ENCODE measurements around the gene FAM53B. TPM values are rescaled to one million over a fixed set of nuclear protein-coding genes. Genes with fewer than 3 reads are reported as not detected.

Gene FAM53B
- total RNA-seq, 1 donor from 2014 or later = 19.3 TPM

DNA sequence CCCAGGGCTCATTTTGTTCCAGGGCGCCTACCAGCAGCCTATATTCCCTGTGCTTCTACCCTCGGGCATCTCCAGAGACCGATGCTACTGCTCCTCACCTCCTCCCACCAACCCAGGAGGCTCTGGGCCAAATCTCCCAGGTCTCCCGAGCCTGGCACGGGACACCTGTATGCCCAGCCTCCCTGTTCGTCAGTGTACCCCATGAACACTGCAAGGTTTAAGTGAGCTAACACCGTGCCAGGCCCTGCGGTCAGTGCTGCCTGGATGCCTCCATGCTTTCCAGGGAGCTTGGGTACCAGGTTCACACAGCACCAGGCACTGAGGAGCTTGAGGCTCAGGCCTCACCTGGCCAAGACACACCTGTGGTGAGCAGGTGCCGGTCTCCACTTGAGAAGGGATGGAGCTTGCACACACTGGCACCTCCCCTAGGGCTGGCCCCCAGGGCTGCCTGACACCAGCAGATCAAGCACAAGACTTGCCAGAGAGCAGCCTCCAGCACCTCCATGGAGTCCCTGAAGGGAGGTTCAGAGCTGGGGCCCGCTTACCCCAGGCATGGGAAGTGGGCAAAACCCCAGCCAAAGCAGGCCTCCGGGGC, 80.3 kb downstream of the FAM53B start:
- DNase-seq (ENCODE audit: low spot score) = no peak

DNA sequence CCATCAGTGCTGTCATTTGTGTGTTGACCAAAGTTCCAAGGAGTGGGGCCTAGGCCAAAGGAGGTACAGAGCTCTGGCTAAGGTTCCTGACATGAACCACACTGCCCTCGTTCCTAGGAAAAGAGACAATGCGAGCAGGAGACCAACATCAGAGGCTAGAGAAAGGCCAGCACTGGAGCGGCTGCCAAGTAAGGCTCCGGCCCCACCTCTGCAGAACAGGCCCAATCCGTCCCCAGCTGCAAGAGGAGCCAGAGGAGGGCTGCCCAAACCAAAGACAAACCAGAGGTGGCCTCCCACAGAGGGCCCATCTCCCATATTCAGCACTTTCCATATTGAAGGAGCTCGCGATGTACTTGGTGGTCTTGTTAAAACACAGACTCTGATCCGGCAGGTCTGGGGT, 81.0 kb downstream of the FAM53B start:
- no peak for DNase-seq (ENCODE audit: low spot score)

DNA sequence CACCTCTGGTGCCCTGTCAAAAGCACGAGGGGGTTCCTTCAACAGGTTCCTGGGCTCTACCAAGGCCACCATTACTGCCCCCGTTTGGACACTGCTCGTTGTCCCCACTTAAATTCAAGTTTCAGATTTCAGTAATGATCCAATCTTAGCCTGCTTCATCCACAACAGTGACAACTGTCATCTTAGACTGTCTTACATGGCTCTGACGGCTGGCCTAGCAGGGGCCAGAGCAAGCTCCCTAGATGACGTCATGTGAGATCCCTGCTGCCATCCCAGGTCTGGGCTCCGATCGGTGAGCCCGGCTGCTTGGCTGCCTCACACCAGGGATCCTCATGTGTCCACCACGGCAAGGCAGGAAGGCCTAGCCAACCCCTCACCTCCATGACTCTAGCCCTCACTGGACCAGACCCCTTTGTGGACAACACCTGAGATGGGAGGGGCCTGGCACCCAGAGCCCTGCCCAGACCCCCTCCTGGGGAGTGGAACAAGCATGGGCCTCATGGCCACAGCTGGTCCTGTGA, 82.5 kb downstream of the FAM53B start:
- no peak for DNase-seq (ENCODE audit: low spot score)

DNA sequence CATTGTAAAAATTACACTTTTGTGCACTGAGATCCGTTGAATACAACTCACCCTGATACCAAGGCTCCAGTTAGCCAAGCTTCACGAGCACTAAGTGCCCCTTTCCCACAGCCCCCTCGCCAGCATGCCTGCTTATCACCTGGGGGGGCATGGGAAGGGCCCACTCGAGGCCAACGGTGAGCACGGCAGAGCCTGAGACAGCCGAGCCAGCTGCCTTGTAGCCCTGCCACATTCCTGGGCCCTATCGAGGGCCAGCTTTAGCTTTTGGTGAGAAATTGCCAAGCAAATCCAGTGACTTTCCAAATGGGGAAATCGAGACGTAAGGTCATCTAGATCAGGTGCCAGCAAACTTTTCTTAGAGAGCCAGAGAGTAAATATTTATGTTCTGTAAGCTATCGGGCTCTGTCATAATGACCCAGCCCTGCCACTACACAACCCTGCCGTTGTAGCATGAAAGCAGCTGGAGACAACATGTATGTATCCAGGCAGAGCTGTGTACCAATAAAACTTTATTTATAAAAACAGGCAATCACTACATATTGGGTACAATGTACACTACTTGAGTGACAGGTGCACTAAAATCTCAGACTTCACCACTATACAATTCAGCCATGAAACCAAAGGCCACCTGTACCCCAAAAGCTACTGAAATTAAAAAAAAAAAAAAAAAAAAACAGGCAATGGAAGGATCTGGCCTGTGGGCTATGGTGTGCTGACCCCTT, 83.6 kb downstream of the FAM53B start:
- DNase-seq (ENCODE audit: low spot score) = no peak

DNA sequence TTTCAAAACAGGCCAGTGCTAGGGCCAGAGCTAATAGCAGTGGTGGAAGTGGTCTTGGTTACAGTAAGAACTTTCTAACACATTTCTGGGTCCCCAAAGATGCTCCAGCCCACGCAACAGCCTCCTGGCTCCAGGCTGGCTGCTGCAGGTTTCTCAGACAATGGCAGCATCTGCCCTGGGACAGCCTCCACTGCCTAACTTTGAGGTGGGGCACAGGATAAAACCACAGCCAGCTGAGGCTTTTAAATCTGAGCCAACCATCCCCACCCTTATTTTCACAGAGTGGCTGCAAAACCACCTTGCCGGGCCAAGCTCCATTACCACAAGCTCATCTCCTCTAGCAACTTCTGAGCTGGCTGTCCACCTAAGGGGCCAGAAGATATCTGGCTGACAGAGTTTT, 84.8 kb downstream of the FAM53B start:
- DNase-seq (ENCODE audit: low spot score) = no peak

DNA sequence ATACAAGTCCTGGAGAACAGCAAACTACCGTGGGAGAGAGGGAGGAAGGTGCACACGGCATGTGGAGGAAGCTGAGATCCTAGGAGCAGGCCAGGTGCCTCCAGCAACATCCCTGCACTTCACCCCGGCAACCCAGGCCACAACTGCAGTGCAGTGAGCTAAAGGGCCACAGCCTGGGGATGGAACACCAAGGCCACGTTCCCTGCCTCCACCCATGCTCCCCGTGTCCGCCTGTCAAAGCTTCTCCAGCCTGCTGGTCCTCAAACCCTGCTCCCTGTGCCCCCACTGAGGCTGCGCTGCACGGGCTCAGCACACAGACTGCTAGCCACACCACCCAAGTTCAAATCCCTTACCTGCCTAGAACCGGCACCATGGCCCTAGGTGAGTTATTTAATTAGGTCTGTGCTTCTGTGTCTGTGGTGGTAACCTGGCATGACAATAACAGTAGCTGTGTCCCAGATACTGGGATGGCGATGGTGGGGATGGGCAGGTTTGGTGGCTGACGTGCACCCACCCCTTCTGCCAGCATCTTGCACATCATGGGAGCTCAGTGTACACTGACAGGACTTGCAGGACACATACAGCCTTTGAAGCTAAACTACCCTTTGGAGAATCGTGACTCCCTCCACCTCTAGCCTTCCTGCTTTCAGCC, 85.5 kb downstream of the FAM53B start:
- no peak for DNase-seq (ENCODE audit: low spot score)

DNA sequence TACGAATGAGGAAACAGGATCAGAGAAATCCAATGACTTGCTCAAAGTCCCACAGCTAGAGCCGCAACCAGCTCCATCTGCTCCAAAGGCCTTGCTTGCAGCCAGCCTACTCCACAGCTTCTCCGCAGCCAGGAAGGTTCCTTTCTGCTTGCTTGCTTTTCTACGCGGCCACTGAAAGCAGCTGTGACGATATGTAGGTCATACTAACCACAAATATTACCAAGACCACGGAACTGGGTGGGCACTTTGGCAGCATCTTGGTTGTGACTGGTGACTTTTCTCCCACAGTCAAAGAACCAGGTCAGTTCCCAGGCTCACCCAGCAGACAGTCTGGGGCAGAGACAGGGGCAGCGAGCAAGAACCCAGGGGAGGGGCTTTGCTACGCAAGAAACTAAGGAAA, 86.4 kb downstream of the FAM53B start:
- no peak for DNase-seq (ENCODE audit: low spot score)

DNA sequence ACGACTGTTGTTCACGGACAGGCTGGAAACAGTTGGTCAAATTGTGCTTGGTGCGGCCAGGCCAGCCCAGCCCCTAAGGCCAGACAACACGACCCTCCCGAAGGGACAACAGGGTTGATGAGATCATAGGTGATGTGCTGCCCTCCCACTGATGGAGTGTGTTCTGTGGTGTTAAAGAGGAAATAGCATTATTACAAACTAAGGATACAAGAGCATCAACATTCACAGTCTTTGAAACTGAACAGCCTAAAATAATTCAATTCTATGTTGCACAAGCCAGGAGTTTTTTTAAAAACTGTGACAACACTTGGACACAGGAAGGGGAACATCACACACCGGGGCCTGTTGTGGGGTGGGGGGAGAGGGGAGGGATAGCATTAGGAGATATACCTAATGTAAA, 87.6 kb downstream of the FAM53B start:
- DNase-seq (ENCODE audit: low spot score) = no peak

DNA sequence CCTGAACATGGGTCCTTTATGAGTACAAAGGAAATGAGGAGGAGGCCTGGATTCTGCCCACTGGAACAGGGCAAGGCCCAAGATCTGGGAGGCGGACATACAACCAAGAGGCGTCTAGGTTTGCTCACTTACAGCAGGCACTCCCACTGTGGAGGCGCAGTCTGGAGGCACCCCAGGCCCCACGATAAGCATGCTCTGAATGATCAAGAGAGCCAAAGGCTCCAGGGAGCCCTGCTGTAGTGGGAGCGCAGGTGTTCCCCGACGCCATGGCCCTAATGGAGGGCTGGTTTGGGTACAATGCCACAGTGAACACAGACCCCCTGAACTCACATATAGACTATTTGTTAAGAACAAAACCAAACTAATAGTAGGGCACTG, 88.1 kb downstream of the FAM53B start:
- DNase-seq (ENCODE audit: low spot score) = no peak

DNA sequence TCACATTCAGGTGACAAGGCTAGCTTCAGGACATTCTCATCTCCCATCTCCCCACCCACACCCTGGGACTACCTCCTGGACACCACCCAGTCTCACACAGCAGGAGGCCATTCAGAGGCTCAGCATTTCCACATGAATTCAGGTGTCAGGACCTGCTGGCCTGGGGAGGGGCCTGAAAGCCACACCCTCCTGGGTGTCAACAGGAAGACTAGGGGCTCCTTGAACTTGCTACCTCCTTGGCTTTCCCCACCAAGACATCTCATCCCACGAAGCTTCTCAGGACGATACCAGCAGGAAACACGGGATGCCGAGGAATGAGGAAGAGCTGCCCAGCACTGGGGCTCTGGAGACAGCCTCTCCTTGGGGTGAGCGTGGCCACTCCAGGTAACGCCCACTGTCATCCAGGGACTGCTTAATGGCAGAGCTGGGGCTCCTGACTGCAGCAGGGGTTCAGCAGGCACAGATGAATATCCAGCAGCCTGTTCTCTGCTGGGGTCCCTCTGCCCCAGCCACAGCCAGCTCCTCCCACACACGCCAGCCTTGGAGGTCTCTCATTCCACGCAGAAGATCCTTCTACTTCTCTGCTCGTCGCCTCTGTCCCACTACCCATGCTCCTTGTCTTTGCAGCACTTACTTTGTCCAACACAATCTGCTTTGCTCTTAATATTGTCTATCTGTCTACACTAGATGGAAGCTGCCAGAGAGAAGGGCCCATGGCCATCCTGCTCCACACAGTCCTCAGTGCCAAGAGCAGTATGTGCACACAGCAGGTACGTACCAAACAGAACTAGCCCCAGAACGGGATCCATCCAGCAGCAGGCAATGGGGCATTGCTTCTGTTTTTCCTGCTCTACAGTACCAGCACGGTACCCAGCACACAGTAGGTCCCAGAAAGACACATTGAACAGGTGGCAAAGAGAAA, 88.7 kb downstream of the FAM53B start:
- no peak for DNase-seq (ENCODE audit: low spot score)

DNA sequence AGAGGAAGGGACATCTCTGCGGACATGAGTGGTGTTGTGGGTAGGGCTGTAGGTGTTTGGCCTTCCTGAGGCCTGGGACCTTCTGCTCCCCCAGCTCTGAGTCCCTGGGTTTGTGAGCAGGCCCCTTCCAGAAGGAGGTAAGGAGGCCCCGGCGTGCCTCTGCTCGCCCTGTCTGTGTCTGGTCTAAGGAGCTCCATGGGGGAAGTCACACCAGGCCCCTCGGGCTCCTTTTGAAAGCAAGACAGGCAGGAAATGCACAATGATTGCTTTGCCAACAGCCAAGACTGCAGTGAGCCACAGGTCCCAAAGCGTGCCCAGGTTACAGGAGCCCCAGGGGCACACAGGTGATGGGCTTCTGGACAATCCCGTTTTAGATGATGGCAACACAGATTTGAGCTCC, 89.5 kb downstream of the FAM53B start:
- DNase-seq (ENCODE audit: low spot score) = no peak

DNA sequence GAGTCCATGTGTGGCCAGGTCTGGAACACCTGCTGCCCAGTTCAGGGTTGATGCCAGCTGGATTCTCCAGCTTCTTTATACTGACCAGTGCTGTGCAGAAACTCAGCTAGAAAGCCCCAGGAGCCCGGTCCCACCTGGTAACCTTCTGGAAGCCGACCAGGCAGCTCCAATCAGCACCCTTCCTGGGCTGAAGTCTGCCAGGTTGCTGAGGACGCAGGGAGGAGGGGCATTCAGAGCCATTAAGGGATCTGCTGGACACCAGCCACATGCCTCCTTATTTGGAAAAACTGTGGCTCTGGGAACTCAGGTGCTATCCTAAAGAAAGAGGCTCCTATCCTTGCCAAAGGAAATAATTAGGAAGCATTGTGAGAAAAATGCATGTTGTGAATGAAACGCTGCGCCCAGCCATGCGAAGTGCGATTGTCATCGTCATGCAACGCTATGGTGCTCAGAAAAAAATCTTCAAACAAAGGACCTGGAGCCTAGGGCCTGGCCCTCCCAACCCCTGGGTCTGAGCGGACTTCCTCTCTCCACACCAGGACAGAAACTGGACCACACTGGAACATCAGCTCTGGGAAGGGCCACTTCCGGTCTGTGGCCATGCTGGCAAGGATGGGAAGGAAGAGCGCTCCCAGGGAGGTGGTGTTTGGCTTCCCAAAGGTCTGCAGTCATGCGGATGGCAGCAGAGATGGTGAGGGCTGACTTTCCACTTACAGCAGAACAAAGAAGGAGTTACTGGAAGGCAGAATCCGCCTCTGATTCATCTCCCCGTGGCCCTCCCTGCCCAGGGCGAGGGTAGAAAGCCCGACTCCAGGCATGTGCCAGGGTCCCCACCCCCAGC, 90.1 kb downstream of the FAM53B start:
- no peak for DNase-seq (ENCODE audit: low spot score)

DNA sequence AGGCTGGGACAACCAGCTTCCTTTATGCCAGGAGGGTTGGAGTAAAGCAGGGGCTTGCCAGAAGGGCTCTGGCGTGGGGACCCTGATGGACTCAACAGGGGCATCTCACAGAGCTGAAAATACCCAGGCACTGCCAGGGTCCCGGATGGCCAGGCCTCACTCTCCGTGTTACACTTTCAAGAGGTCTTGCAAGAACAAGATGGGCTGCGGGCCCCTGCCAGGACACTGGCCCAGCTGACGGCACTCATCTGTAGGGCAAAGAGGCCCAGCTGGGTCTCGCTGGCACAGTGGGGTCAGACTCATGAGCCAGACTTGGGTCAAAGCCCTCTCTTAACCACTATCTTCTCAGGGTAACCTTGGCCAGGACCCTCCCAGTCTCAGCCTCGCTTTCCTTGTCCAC, 90.9 kb downstream of the FAM53B start:
- DNase-seq (ENCODE audit: low spot score) = no peak

DNA sequence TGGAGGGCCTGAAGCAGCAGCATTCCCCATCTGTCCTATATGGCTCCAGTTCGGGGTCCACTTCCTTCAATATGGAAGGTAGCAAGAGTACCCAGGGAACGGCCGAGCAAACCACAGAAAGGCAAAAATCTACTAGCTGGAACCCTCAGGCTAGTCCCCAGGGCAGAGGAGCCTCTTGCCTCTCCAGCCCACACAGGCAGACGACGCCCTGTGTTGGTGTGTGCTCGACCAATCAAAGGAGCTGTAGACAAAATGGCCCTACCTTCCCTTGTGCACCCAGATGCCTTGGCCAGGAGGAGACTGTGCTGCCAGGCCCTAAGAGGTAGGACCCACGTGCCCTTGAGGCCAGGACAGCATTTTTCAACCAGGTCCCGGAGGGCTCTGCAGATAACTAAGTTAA, 91.5 kb downstream of the FAM53B start:
- no peak for DNase-seq (ENCODE audit: low spot score)

DNA sequence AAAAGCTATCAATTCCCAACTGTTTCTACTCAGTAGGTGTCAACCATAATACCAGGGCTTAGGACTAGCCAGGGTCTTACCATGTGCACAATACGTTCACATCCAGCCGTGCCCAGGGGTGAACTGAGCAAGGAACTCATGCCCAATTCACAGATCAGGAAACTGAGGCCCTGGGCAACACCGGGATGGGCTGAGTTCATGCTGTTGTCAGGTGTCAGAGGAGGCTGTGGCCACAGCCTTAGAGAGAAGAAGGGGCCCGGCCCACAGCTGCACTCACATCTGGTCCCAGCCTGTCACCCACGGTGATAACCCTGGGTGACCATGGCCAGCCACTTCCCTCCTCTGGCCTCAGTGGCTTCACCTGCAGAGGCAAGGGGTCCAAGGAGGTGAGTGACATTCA, 92.0 kb downstream of the FAM53B start:
- DNase-seq (ENCODE audit: low spot score) = no peak

DNA sequence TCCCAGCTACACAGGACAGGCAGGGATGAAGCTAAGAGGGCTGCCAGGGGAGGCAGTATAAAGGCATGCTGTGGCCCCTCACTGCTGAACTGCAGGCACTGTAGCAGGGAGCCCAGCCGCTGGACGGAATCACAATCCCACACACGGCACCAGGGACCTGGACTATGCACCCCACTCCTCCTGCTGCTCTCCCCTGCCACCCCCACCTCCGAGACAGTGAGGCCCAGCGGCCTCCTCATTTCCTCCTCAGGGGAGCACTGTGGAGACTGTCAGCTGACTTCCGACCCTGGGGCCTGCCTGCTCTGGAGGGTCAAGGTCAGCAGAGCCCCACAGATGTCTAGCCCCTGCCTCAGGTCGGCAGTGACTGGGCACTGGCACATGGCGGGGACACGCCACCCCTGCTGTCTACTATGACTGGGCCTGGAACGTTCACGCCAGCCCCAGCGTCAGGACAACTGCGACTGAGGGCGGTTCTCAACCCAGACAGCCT, 92.7 kb downstream of the FAM53B start:
- no peak for DNase-seq (ENCODE audit: low spot score)

DNA sequence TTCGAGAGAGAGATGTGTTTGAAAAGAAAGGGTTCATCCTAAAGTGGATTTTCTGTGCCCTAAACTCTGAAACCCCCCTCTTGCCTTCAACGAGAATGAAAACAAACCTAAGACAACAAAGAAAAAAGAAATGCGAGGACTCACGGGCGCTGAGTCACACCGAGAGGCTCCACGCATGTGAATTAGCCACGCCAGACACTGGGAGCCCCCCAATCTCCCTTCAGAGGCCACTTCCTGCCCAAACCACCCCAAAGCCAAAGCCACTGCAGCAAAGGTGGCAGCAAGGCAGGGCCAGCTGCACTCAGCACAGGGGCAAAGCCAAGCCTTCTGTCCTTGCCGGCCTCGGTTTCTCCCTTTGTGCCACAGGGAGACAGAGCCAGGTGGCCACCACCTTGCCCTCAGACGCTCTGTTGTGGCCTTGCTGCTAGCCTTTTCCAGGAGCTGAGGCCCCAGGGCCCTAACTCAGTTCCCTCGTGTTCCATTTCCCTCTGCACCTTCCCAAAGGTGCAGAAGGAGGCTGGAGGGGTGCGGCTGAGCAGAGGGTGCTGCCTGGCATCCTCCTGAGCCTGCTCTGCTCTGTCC, 93.3 kb downstream of the FAM53B start:
- DNase-seq (ENCODE audit: low spot score) = no peak

DNA sequence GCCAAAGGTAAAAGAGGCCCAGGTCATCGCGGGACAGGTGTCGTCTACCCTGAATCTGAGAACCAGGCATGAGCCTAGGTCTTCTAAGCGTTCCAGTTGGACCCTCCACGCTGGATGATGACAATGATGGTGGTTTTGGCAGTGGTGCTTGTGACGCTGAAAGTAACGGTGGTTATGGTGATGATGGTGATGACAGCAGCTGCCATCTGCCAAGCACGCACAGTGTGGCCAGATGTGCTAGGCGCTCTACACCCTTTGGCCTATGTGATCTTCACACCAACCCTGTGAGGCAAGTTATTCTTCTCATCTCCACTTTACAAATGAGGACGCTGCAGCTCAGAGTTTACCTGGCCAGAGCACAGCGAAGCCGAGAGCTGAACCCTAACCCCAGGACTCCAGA, 93.9 kb downstream of the FAM53B start:
- no peak for DNase-seq (ENCODE audit: low spot score)

DNA sequence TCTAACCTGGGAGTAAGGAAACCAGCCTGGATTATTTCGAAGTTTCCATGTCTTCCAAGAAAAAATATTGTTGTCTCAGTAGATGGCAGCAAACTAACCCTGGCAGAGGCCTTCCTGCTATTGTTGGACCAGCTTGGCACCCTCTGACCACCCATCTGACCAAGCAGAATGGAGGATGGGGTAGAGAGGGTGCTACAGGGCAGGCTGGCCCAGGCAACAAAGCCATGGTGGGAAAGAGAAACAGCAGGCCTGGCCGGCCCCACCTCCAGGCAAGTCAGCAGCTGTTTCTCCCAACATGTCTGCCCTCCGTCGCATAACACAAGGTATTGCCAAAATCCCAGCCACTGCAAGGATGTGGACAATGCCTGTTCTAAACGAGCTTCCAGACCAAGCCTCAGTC, 95.0 kb downstream of the FAM53B start:
- DNase-seq (ENCODE audit: low spot score) = peak; percentile 67

DNA sequence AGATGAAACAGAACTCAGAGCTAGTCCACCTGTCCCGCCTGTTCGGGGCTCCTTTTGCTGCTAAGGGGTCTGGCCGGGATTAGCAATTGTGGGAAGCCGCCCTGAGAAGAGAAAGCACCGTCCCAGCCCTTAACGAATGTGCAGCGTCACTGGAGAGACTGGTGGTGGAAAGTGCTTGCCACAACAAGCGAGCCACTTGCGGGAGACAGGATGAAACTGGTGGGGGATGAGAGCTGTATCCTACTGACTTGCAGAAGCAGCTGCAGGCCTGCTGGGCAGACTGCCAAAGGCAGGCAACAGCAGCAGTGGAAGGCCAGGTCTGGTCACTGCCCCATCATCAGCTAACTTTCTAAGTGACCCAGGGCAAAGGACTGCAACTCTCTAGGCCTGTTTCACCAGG, 95.4 kb downstream of the FAM53B start:
- peak; percentile 89 for DNase-seq (ENCODE audit: low spot score)

DNA sequence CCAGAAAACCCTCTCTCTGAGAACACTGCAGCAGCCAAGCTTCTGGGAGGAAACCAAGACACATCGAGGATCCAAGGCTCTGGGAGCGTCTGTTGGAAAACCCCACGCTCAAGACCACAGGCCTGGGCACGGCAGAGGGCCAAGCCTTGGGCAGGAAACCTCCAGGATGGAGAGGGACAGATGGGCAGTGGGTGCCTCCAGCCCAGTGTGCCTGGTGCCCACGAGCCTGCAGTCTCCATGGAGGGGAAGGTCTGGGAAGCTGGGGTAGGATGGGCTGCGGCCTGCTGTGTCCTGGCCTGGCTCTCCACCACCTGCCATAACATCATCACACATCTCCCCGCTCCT, 96.1 kb downstream of the FAM53B start:
- no peak for DNase-seq (ENCODE audit: low spot score)
